ENCODE data around the gene RASSF1. TPM values are rescaled to one million over a fixed set of nuclear protein-coding genes. Genes with fewer than 3 reads are reported as not detected.

The RASSF1 gene
- total RNA-seq, 1 experiment from 2014 or later = 37.1 TPM

Other genes with a start within 250 kb of the RASSF1 start
- gene SEMA3F, start 185.5 kb downstream of the RASSF1 start, total RNA-seq (2014; rRNA removed; shearing (Covaris generic); ENCODE audit: low replicate concordance) = 33.5 and 36.1 TPM in 2 replicates
- gene GNAT1, start 149.2 kb downstream of the RASSF1 start, total RNA-seq (2014; rRNA removed; shearing (Covaris generic); ENCODE audit: low replicate concordance) = not detected in 2 replicates
- gene SLC38A3, start 135.6 kb downstream of the RASSF1 start, total RNA-seq (2014; rRNA removed; shearing (Covaris generic); ENCODE audit: low replicate concordance) = not detected in 2 replicates
- 100 and 121 TPM in 2 replicates for gene GNAI2, start 104.6 kb downstream of the RASSF1 start, total RNA-seq (2014; rRNA removed; shearing (Covaris generic); ENCODE audit: low replicate concordance)
- gene SEMA3B, start 71.7 kb downstream of the RASSF1 start, total RNA-seq (2014; rRNA removed; shearing (Covaris generic); ENCODE audit: low replicate concordance) = 99.9 and 105 TPM in 2 replicates
- not detected in 2 replicates for gene LSMEM2, start 61.7 kb downstream of the RASSF1 start, total RNA-seq (2014; rRNA removed; shearing (Covaris generic); ENCODE audit: low replicate concordance)
- 69.5 and 114 TPM in 2 replicates for gene IFRD2, start 48.4 kb downstream of the RASSF1 start, total RNA-seq (2014; rRNA removed; shearing (Covaris generic); ENCODE audit: low replicate concordance)
- 2.8 and 3.1 TPM in 2 replicates for gene HYAL3, start 41.4 kb downstream of the RASSF1 start, total RNA-seq (2014; rRNA removed; shearing (Covaris generic); ENCODE audit: low replicate concordance)
- 8.3 and 12.7 TPM in 2 replicates for gene NAA80, start 41.4 kb downstream of the RASSF1 start, total RNA-seq (2014; rRNA removed; shearing (Covaris generic); ENCODE audit: low replicate concordance)
- 1.2 TPM in 1 of 2 replicates, not detected in the other for gene HYAL1, start 37.3 kb downstream of the RASSF1 start, total RNA-seq (2014; rRNA removed; shearing (Covaris generic); ENCODE audit: low replicate concordance)
- 61.4 and 92.2 TPM in 2 replicates for gene HYAL2, start 18.1 kb downstream of the RASSF1 start, total RNA-seq (2014; rRNA removed; shearing (Covaris generic); ENCODE audit: low replicate concordance)
- gene TUSC2, start 12.6 kb downstream of the RASSF1 start, total RNA-seq (2014; rRNA removed; shearing (Covaris generic); ENCODE audit: low replicate concordance) = 13.7 and 19.0 TPM in 2 replicates
- 3.3 and 10.8 TPM in 2 replicates for gene ZMYND10, start 4.9 kb upstream of the RASSF1 start, total RNA-seq (2014; rRNA removed; shearing (Covaris generic); ENCODE audit: low replicate concordance)
- 19.8 and 26.0 TPM in 2 replicates for gene NPRL2, start 9.9 kb upstream of the RASSF1 start, total RNA-seq (2014; rRNA removed; shearing (Covaris generic); ENCODE audit: low replicate concordance)
- 21.7 and 42.8 TPM in 2 replicates for gene CYB561D2, start 10.0 kb upstream of the RASSF1 start, total RNA-seq (2014; rRNA removed; shearing (Covaris generic); ENCODE audit: low replicate concordance)
- gene TMEM115, start 18.7 kb upstream of the RASSF1 start, total RNA-seq (2014; rRNA removed; shearing (Covaris generic); ENCODE audit: low replicate concordance) = 33.9 and 59.0 TPM in 2 replicates
- 0.03 TPM in 2 replicates for gene CACNA2D2, start 162.8 kb upstream of the RASSF1 start, total RNA-seq (2014; rRNA removed; shearing (Covaris generic); ENCODE audit: low replicate concordance)
- 3.8 and 7.1 TPM in 2 replicates for gene C3orf18, start 226.9 kb upstream of the RASSF1 start, total RNA-seq (2014; rRNA removed; shearing (Covaris generic); ENCODE audit: low replicate concordance)
- 13.2 and 25.6 TPM in 2 replicates for gene HEMK1, start 228.7 kb upstream of the RASSF1 start, total RNA-seq (2014; rRNA removed; shearing (Covaris generic); ENCODE audit: low replicate concordance)

Data from Caki2 (cell line).